CD8-positive, alpha-beta memory T cell (primary cell): ENCODE results near the gene SPATS2L. TPM values are rescaled to one million over a fixed set of nuclear protein-coding genes. Genes with fewer than 3 reads are reported as not detected.

Experiments used
- CTCF ChIA-PET: fragments of 350-600 bp; sonication (Branson Sonifier 250); formaldehyde crosslinking; loops from one replicate; lab custom pipeline; 2021; ENCODE audit warnings: antibody characterized with exemption; lab: Charles Lee
- POLR2A ChIA-PET: fragments of 350-600 bp; sonication (Branson Sonifier 250); formaldehyde crosslinking; loops from one replicate; lab custom pipeline; 2021; ENCODE audit warnings: antibody characterized with exemption; lab: Charles Lee
- DNase-seq, 5 donors: peaks; one replicate each; pipeline versions ENCODE4 v3.0.0 to v3.0.0-alpha.2; 2020 to 2022; ENCODE audit warnings: mixed read lengths in 1 of 5
- H3K27ac ChIP-seq: one replicate; pipeline ENCODE4 v1.7.0; 2013; ENCODE audit warnings: low read depth, mild to moderate bottlenecking, low read length, moderate library complexity
- H3K27me3 ChIP-seq: 2 replicates; pipeline ENCODE4 v1.7.0; 2013; ENCODE audit warnings: low read length, mild to moderate bottlenecking; ENCODE audit not compliant: insufficient read depth, poor library complexity, severe bottlenecking
- H3K36me3 ChIP-seq: 2 replicates; pipeline ENCODE4 v1.7.0; 2013; ENCODE audit warnings: mild to moderate bottlenecking, low read length, moderate library complexity; ENCODE audit not compliant: insufficient read depth
- H3K4me1 ChIP-seq: 2 replicates; pipeline ENCODE4 v1.7.0; 2013; ENCODE audit warnings: mild to moderate bottlenecking, low read length, moderate library complexity; ENCODE audit not compliant: insufficient read depth
- H3K4me3 ChIP-seq: 2 replicates; pipeline ENCODE4 v1.7.0; 2013; ENCODE audit warnings: mild to moderate bottlenecking, low read length
- H3K9me3 ChIP-seq: 2 replicates; pipeline ENCODE4 v1.7.0; 2013; ENCODE audit warnings: mild to moderate bottlenecking, low read length
- H3K27ac Mint-ChIP-seq, 8 donors: one replicate each; pipeline ENCODE4 v1.8.0; 2020 to 2021; ENCODE audit warnings: mixed read lengths in 8 of 8, mild to moderate bottlenecking in 6 of 8, inconsistent platforms in 3 of 8, moderate library complexity in 3 of 8
- H3K27me3 Mint-ChIP-seq, 2 donors: one replicate each; pipeline ENCODE4 v1.8.0; 2020 to 2021; ENCODE audit warnings: mixed read lengths in 2 of 2, mild to moderate bottlenecking in 1 of 2, moderate library complexity in 1 of 2
- H3K36me3 Mint-ChIP-seq, 3 donors: one replicate each; pipeline ENCODE4 v1.8.0; 2020 to 2021; ENCODE audit warnings: mixed read lengths in 3 of 3, inconsistent platforms in 1 of 3, mild to moderate bottlenecking in 1 of 3
- H3K4me1 Mint-ChIP-seq, 3 donors: one replicate each; pipeline ENCODE4 v1.8.0; 2020 to 2021; ENCODE audit warnings: mixed read lengths in 3 of 3, inconsistent platforms in 1 of 3, mild to moderate bottlenecking in 1 of 3
- H3K4me3 Mint-ChIP-seq, 7 donors: one replicate each; pipeline ENCODE4 v1.8.0; 2020 to 2021; ENCODE audit warnings: mixed read lengths in 7 of 7, mild to moderate bottlenecking in 6 of 7, moderate library complexity in 4 of 7, inconsistent platforms in 2 of 7
- H3K9me3 Mint-ChIP-seq, 5 donors: one replicate each; pipeline ENCODE4 v1.8.0; 2020 to 2022; ENCODE audit warnings: mixed read lengths in 5 of 5, mild to moderate bottlenecking in 3 of 5, moderate library complexity in 2 of 5, inconsistent platforms in 1 of 5
- polyA plus RNA-seq: library from polyadenylated mRNA; unstranded; fragments of 300-500 nt; fragmentation: Illumina TruSeq; gene quantifications from one replicate; pipeline ENCODE4 v1.2.3, GENCODE V29; 2021
- total RNA-seq, 2 experiments: library from RNA; stranded (reverse); gene quantifications; one replicate each; pipeline ENCODE4 v1.2.3, GENCODE V29; 2021

Gene SPATS2L
- total and polyA plus RNA-seq, 3 experiments from 2014 or later, result 11.3 to 22.2 (median 21.8) TPM

GRCh38 chr2:200477667-200478131 is 171.2 kb downstream of the SPATS2L start:
- no peaks in the 10 kb centered on the region for H3K9me3 ChIP-seq
- Mint-ChIP-seq H3K4me3 (no peak overlapping the region), H3K27ac (no peak overlapping the region), H3K9me3 (no peaks in the 10 kb centered on the region), H3K27me3 (no peaks in the 10 kb centered on the region), H3K4me1 (peaks cover 3 to 6% (median 4%) of the 10 kb centered on the region in 3 donors), H3K36me3 (peaks cover 0 to 12% (median 3%) of the 10 kb centered on the region in 3 donors)
- H3K4me1 ChIP-seq, result no peaks in the 10 kb centered on the region
- H3K27ac ChIP-seq, result no peak overlapping the region
- H3K4me3 ChIP-seq, result no peak overlapping the region
- no peaks in the 10 kb centered on the region for H3K36me3 ChIP-seq
- no peaks in the 10 kb centered on the region for H3K27me3 ChIP-seq
- no peak for DNase-seq
- ChIA-PET CTCF (interaction anchor here (1.2 to 1.3 kb wide), 2 partner anchors 9 to 498 kb away, joined by 3 to 4 read pairs; no protein-coding TSS in a partner anchor), POLR2A (interaction anchor here (0.6 kb wide), 1 partner anchor 61 kb away, joined by 6 read pairs; no protein-coding TSS in a partner anchor)

GRCh38 chr2:200479692-200480265 is 173.3 kb downstream of the SPATS2L start:
- CTCF ChIA-PET, result interaction anchor here (0.7 to 2.0 kb wide), 4 partner anchors 12 to 504 kb away, joined by 3 to 8 read pairs (median 4); partner anchors contain the start of gene SPATS2L

GRCh38 chr2:200482194-200482593 is 175.7 kb downstream of the SPATS2L start:
- CTCF ChIA-PET, result interaction anchor here (0.7 to 4.8 kb wide), 11 partner anchors 10 to 541 kb away, joined by 3 to 42 read pairs (median 5); partner anchors contain the start of gene KCTD18
- H3K27ac ChIP-seq, result no peak overlapping the region
- peaks cover 0 to 8% (median 3%) of the 10 kb centered on the region in 3 donors for H3K36me3 Mint-ChIP-seq

More at GRCh38 chr2:200479692-200480265, 173.3 kb downstream of the SPATS2L start:
- H3K4me1 Mint-ChIP-seq, result peaks cover 3 to 6% (median 4%) of the 10 kb centered on the region in 3 donors
- H3K27ac Mint-ChIP-seq, result no peak overlapping the region
- Histone ChIP-seq H3K9me3 (no peaks in the 10 kb centered on the region), H3K27me3 (no peaks in the 10 kb centered on the region), H3K36me3 (no peaks in the 10 kb centered on the region), H3K27ac (no peak overlapping the region), H3K4me3 (no peak overlapping the region), H3K4me1 (no peaks in the 10 kb centered on the region)
- H3K4me3 Mint-ChIP-seq, result no peak overlapping the region
- H3K36me3 Mint-ChIP-seq, result peaks cover 0 to 8% (median 3%) of the 10 kb centered on the region in 3 donors
- no peaks in the 10 kb centered on the region for H3K27me3 Mint-ChIP-seq
- H3K9me3 Mint-ChIP-seq, result no peaks in the 10 kb centered on the region
- no peak for DNase-seq
- POLR2A ChIA-PET, result no interaction called here

GRCh38 chr2:200483729-200484198 is 177.3 kb downstream of the SPATS2L start:
- no peak overlapping the region for H3K4me3 Mint-ChIP-seq
- Histone ChIP-seq H3K9me3 (no peaks in the 10 kb centered on the region), H3K36me3 (no peaks in the 10 kb centered on the region), H3K4me1 (no peaks in the 10 kb centered on the region), H3K27me3 (no peaks in the 10 kb centered on the region), H3K27ac (no peak overlapping the region), H3K4me3 (no peak overlapping the region)
- H3K36me3 Mint-ChIP-seq, result peaks cover 0 to 6% (median 0%) of the 10 kb centered on the region in 3 donors
- CTCF ChIA-PET, result interaction anchor here (0.7 to 4.8 kb wide), 7 partner anchors 8 to 504 kb away, joined by 3 to 42 read pairs (median 10); partner anchors contain the start of gene KCTD18
- H3K27ac Mint-ChIP-seq, result no peak overlapping the region
- POLR2A ChIA-PET, result no interaction called here
- H3K27me3 Mint-ChIP-seq, result no peaks in the 10 kb centered on the region
- H3K4me1 Mint-ChIP-seq, result peaks cover 3 to 6% (median 4%) of the 10 kb centered on the region in 3 donors
- no peak for DNase-seq
- no peaks in the 10 kb centered on the region for H3K9me3 Mint-ChIP-seq

More at GRCh38 chr2:200482194-200482593, 175.7 kb downstream of the SPATS2L start:
- peaks cover 3 to 6% (median 4%) of the 10 kb centered on the region in 3 donors for H3K4me1 Mint-ChIP-seq
- POLR2A ChIA-PET, result no interaction called here
- no peaks in the 10 kb centered on the region for H3K4me1 ChIP-seq
- H3K4me3 ChIP-seq, result no peak overlapping the region
- H3K27me3 ChIP-seq, result no peaks in the 10 kb centered on the region
- no peak overlapping the region for H3K27ac Mint-ChIP-seq
- no peak overlapping the region for H3K4me3 Mint-ChIP-seq
- no peak for DNase-seq
- no peaks in the 10 kb centered on the region for H3K36me3 ChIP-seq
- H3K9me3 ChIP-seq, result no peaks in the 10 kb centered on the region
- no peaks in the 10 kb centered on the region for H3K27me3 Mint-ChIP-seq
- H3K9me3 Mint-ChIP-seq, result no peaks in the 10 kb centered on the region

GRCh38 chr2:200484934-200485333 is 178.4 kb downstream of the SPATS2L start:
- H3K4me3 ChIP-seq, result no peak overlapping the region
- Mint-ChIP-seq H3K4me1 (peaks cover 3 to 6% (median 4%) of the 10 kb centered on the region in 3 donors), H3K36me3 (peaks cover 0 to 11% (median 5%) of the 10 kb centered on the region in 3 donors), H3K27me3 (no peaks in the 10 kb centered on the region), H3K27ac (no peak overlapping the region), H3K9me3 (no peaks in the 10 kb centered on the region), H3K4me3 (no peak overlapping the region)
- no peak overlapping the region for H3K27ac ChIP-seq
- no peaks in the 10 kb centered on the region for H3K36me3 ChIP-seq
- ChIA-PET POLR2A (no interaction called here), CTCF (interaction anchor here (0.7 to 4.8 kb wide), 7 partner anchors 8 to 505 kb away, joined by 3 to 42 read pairs (median 10); partner anchors contain the start of gene KCTD18)
- no peaks in the 10 kb centered on the region for H3K9me3 ChIP-seq
- no peaks in the 10 kb centered on the region for H3K27me3 ChIP-seq
- H3K4me1 ChIP-seq, result no peaks in the 10 kb centered on the region
- no peak for DNase-seq

GRCh38 chr2:200486529-200486928 is 180.0 kb downstream of the SPATS2L start:
- Mint-ChIP-seq H3K27me3 (no peaks in the 10 kb centered on the region), H3K9me3 (no peaks in the 10 kb centered on the region), H3K4me1 (peaks cover 0 to under 1% (median 0%) of the 10 kb centered on the region in 3 donors), H3K36me3 (peaks cover 10 to 27% (median 17%) of the 10 kb centered on the region in 3 donors), H3K4me3 (no peak overlapping the region), H3K27ac (no peak overlapping the region)
- DNase-seq, result no peak
- Histone ChIP-seq H3K36me3 (peaks cover 9% of the 10 kb centered on the region), H3K27me3 (no peaks in the 10 kb centered on the region), H3K9me3 (no peaks in the 10 kb centered on the region), H3K4me3 (no peak overlapping the region), H3K4me1 (no peaks in the 10 kb centered on the region), H3K27ac (no peak overlapping the region)
- ChIA-PET POLR2A (no interaction called here), CTCF (interaction anchor here (0.8 to 1.4 kb wide), 2 partner anchors 8 to 10 kb away, joined by 3 to 4 read pairs; no protein-coding TSS in a partner anchor)

GRCh38 chr2:200488169-200488568 is 181.7 kb downstream of the SPATS2L start:
- H3K27me3 ChIP-seq, result no peaks in the 10 kb centered on the region
- CTCF ChIA-PET, result no interaction called here
- H3K4me1 Mint-ChIP-seq, result no peaks in the 10 kb centered on the region

GRCh38 chr2:200490001-200490400 is 183.5 kb downstream of the SPATS2L start:
- peaks cover 13 to 61% (median 29%) of the 10 kb centered on the region in 3 donors for H3K36me3 Mint-ChIP-seq
- H3K4me1 ChIP-seq, result no peaks in the 10 kb centered on the region
- no peaks in the 10 kb centered on the region for H3K27me3 ChIP-seq
- no peak overlapping the region for H3K27ac ChIP-seq
- no peak overlapping the region for H3K4me3 ChIP-seq
- ChIA-PET CTCF (interaction anchor here (0.7 kb wide), 1 partner anchor 9 kb away, joined by 3 read pairs; no protein-coding TSS in a partner anchor), POLR2A (no interaction called here)
- H3K4me3 Mint-ChIP-seq, result no peak overlapping the region
- no peaks in the 10 kb centered on the region for H3K9me3 ChIP-seq
- H3K36me3 ChIP-seq, result peaks cover 25% of the 10 kb centered on the region
- no peaks in the 10 kb centered on the region for H3K4me1 Mint-ChIP-seq
- no peaks in the 10 kb centered on the region for H3K9me3 Mint-ChIP-seq
- H3K27ac Mint-ChIP-seq, result no peak overlapping the region
- H3K27me3 Mint-ChIP-seq, result no peaks in the 10 kb centered on the region
- DNase-seq, result no peak

More at GRCh38 chr2:200488169-200488568, 181.7 kb downstream of the SPATS2L start:
- no peak overlapping the region for H3K4me3 Mint-ChIP-seq
- no peaks in the 10 kb centered on the region for H3K9me3 Mint-ChIP-seq
- POLR2A ChIA-PET, result no interaction called here
- Histone ChIP-seq H3K9me3 (no peaks in the 10 kb centered on the region), H3K4me3 (no peak overlapping the region), H3K4me1 (no peaks in the 10 kb centered on the region), H3K27ac (no peak overlapping the region), H3K36me3 (peaks cover 20% of the 10 kb centered on the region)
- peaks cover 13 to 43% (median 28%) of the 10 kb centered on the region in 3 donors for H3K36me3 Mint-ChIP-seq
- no peak for DNase-seq
- no peak overlapping the region for H3K27ac Mint-ChIP-seq
- H3K27me3 Mint-ChIP-seq, result no peaks in the 10 kb centered on the region
